Smooth muscle cell of the umbilical artery (primary cell): ENCODE measurements around the gene NDUFS4. TPM values are rescaled to one million over a fixed set of nuclear protein-coding genes. Genes with fewer than 3 reads are reported as not detected.

Experiments used
- total RNA-seq: library from RNA; depleted of rRNA; stranded (reverse); fragments of >200 nt; gene quantifications from 2 replicates; pipeline ENCODE4 v1.2.3, GENCODE V29; 2014

The NDUFS4 gene
- total RNA-seq = 68.9 and 95.0 TPM in 2 replicates

DNA sequence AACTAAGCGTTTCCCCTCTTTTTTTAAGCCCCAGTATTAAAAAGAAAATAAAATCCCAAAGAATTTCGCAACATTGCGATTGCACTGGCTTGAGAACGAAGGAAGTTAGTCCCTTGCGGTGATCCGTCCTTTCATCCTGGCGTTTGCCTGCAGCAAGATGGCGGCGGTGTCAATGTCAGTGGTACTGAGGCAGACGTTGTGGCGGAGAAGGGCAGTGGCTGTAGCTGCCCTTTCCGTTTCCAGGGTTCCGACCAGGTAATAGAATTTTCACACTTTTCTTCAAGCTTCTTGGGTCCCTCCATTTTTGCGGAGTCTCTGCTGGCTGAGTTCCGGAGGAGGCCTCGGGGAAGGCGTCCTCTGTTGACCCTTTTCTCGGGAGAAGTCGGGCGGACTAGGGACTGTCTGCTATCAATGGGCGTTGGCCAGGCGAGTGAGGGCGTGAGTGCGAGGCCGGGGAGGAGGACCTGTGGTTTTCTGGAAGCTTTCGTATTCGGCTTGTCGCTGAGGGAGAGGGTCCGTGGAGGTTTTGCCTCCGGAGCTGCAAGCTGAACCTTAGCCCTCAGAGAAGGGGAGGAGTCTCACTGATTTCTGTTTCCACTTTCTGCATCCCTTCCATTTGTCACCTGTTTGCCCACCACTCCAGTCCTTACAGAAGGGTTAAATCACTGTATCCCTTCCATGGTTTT is at the start of gene NDUFS4:
TSS of gene NDUFS4 (plus strand) at position 134 of the 686 bp plus-strand sequence. CDS start at position 158, 24 bp downstream.

Other genes with a start within 250 kb of the NDUFS4 start
- 12.9 and 16.6 TPM in 2 replicates for gene FST, start 80.0 kb upstream of the NDUFS4 start, total RNA-seq